Gastrocnemius medialis (tissue), 4 donors: Measurements from ENCODE around the gene SMOC1. TPM values are rescaled to one million over a fixed set of nuclear protein-coding genes. Genes with fewer than 3 reads are reported as not detected.
"Not testable (repeated sequence)": the region's sequence is repeated elsewhere in the genome, so short reads cannot be mapped to it uniquely, and the experiment has no call there.

Experiments used
- ATAC-seq, 2 donors: fragments of 150-250 bp; one replicate each; pipeline ENCODE4 v1.9.1; 2016
- DNase-seq, 2 donors: peaks; one replicate each; pipeline ENCODE4 v3.0.0-alpha.2; 2019
- H3K27ac ChIP-seq, 4 donors: fragments of 200-600 bp; sonication (generic); 1 replicate in 1 of 4; 2 replicates in 3 of 4; pipeline ENCODE4 v1.5.1; 2016 to 2018; ENCODE audit warnings: mild to moderate bottlenecking in 2 of 4, moderate library complexity in 1 of 4
- H3K27me3 ChIP-seq, 3 donors: fragments of 200-600 bp; sonication (generic) in 2 of 3; 1 replicate in 1 of 3; 2 replicates in 2 of 3; pipeline versions ENCODE4 v1.5.1 to v1.6.0; 2016 to 2019; ENCODE audit warnings: mild to moderate bottlenecking in 1 of 3, moderate library complexity in 1 of 3
- H3K36me3 ChIP-seq, 2 donors: fragments of 200-600 bp; sonication (generic) in 1 of 2; one replicate each; pipeline ENCODE4 v1.5.1; 2017 to 2018
- H3K4me1 ChIP-seq, 2 donors: fragments of 200-600 bp; sonication (generic) in 1 of 2; one replicate each; pipeline ENCODE4 v1.5.1; 2016 to 2017; ENCODE audit warnings: mild to moderate bottlenecking in 2 of 2
- H3K4me3 ChIP-seq, 4 donors: fragments of 200-600 bp; sonication (generic) in 3 of 4; 1 replicate in 1 of 4; 2 replicates in 3 of 4; pipeline ENCODE4 v1.5.1; 2016 to 2019; ENCODE audit warnings: mild to moderate bottlenecking in 2 of 4
- H3K9me3 ChIP-seq, 3 donors: fragments of 200-600 bp; sonication (generic) in 2 of 3; 1 replicate in 1 of 3; 2 replicates in 2 of 3; pipeline ENCODE4 v1.5.1; 2016 to 2019
- POLR2A ChIP-seq, 2 donors: fragments of 450-650 bp; IDR thresholded peaks; one replicate each; pipeline ENCODE4 v1.6.1; 2017; ENCODE audit warnings: antibody characterized with exemption in 2 of 2, mild to moderate bottlenecking in 2 of 2, moderate library complexity in 2 of 2
- in situ Hi-C, 4 donors: fragments of 200-750 bp; cut with MboI; loops; one replicate each; pipeline versions ENCODE4 v1.15.0 to v1.8.0; 2017; ENCODE audit warnings: low sequenced_read_pairs in 4 of 4
- intact Hi-C: fragments of 100-400 bp; cut with DNase I; formaldehyde crosslinking; loops from one replicate; pipeline ENCODE4 v1.15.1; 2023; ENCODE audit warnings: low total_unique reads
- total RNA-seq, 4 donors: library from RNA; depleted of rRNA; stranded (reverse); fragments of >200 nt; gene quantifications; one replicate each; pipeline versions ENCODE4 v1.1.0 to v1.2.3, GENCODE V29; 2016
- TF ChIP-seq, protein P1 (sequence below), 5 experiments: fragments of 450-650 bp in 3 of 5; fragments of 200-600 bp in 2 of 5; sonication (generic) in 2 of 5; IDR thresholded peaks in 4 of 5; conservative IDR thresholded peaks in 1 of 5; 1 replicate in 4 of 5; 2 replicates in 1 of 5; pipeline ENCODE4 v1.5.1; 2016 to 2019; ENCODE audit warnings: antibody characterized with exemption in 5 of 5, mild to moderate bottlenecking in 3 of 5, moderate library complexity in 3 of 5

Gene SMOC1
- total RNA-seq, 4 donors from 2014 or later, result 2.7 to 10.2 (median 7.8) TPM

DNA sequence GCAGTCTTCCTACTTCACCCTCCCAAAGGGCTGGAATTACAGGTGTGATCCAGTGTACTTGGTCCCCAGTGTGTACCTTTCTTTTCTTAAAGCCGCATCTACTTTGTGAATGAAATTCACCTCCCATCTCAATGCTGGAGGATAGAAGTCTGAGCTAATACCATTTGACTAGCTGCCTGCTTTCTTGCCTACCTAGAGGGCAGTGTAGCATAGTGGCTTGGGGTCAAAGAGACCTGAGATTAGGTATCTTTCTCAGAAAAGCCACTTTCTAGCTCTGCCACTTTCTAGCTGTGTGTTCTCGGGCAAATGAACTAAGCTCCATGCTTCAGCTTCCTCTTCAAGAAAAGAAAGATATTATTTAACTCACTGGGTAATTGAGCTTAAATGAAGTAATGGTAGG lies 16.9 kb downstream of the SMOC1 start:
- Histone ChIP-seq H3K9me3 (no peaks in the 10 kb centered on the region), H3K27ac (no peak overlapping the region), H3K4me1 (no peaks in the 10 kb centered on the region), H3K27me3 (no peaks in the 10 kb centered on the region), H3K4me3 (no peak overlapping the region), H3K36me3 (no peaks in the 10 kb centered on the region)
- in situ Hi-C loops (no loop called here), intact Hi-C loops (no loop called here)
- ATAC-seq (no peak), DNase-seq (no peak)
- TF ChIP-seq, protein P1, sequence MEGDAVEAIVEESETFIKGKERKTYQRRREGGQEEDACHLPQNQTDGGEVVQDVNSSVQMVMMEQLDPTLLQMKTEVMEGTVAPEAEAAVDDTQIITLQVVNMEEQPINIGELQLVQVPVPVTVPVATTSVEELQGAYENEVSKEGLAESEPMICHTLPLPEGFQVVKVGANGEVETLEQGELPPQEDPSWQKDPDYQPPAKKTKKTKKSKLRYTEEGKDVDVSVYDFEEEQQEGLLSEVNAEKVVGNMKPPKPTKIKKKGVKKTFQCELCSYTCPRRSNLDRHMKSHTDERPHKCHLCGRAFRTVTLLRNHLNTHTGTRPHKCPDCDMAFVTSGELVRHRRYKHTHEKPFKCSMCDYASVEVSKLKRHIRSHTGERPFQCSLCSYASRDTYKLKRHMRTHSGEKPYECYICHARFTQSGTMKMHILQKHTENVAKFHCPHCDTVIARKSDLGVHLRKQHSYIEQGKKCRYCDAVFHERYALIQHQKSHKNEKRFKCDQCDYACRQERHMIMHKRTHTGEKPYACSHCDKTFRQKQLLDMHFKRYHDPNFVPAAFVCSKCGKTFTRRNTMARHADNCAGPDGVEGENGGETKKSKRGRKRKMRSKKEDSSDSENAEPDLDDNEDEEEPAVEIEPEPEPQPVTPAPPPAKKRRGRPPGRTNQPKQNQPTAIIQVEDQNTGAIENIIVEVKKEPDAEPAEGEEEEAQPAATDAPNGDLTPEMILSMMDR (IDR thresholded peaks at IDR 0.05 in 4 of 5, conservative IDR thresholded peaks at IDR 0.05 in 1 of 5), result no peak
- no peak for TF ChIP-seq POLR2A (IDR thresholded peaks at IDR 0.05)

DNA sequence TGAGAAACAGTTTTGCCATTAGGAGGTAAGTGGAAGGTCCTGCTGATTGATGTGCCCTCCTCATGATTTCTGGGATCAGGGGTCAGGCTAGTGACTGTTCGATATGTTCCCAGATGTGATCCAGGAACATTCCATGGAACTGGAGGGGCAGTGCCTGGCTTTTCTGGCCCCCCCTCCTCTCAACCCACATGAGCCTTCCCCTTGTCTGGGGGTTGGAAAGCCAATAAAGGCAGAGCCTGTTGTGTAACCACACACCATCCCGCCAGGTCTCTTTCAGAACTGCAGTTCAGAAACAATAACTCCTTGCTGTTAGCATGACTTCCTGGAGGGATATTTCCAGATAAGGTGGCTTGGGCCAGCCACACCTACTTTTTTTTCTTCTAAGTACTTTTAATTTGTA lies 17.8 kb downstream of the SMOC1 start:
- in situ Hi-C loops, result no loop called here
- ATAC-seq, result no peak
- no peak for DNase-seq

DNA sequence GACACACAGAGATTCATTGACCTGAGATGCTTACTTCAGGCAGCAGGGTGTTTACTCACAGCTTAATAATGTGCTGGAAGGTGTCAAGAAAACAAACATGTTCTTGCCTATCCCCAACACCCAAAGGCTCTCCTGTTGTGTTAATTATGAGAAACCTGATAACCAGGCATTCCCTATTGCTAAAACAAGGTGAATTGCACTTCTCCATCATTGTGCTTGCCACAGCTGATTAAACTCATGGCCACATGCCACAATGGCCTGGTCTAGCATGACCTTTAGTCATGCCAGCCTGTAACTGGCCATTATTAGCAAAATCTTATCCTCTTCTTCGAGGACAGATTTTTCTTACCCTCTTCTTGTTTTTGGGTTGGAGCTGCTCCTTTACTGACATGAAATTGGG lies 21.4 kb downstream of the SMOC1 start:
- in situ Hi-C loops (no loop called here), intact Hi-C loops (no loop called here)
- Histone ChIP-seq H3K36me3 (no peaks in the 10 kb centered on the region), H3K9me3 (no peaks in the 10 kb centered on the region), H3K27ac (no peak overlapping the region), H3K27me3 (no peaks in the 10 kb centered on the region), H3K4me1 (no peaks in the 10 kb centered on the region), H3K4me3 (no peak overlapping the region)
- TF ChIP-seq POLR2A (IDR thresholded peaks at IDR 0.05), result no peak
- TF ChIP-seq, protein P1 (IDR thresholded peaks at IDR 0.05 in 4 of 5, conservative IDR thresholded peaks at IDR 0.05 in 1 of 5), result no peak
- DNase-seq (no peak), ATAC-seq (no peak)

More for the DNA sequence above, 17.8 kb downstream of the SMOC1 start:
- intact Hi-C loops, result no loop called here
- Histone ChIP-seq H3K36me3 (no peaks in the 10 kb centered on the region), H3K4me3 (no peak overlapping the region), H3K27me3 (no peaks in the 10 kb centered on the region), H3K27ac (no peak overlapping the region), H3K9me3 (no peaks in the 10 kb centered on the region), H3K4me1 (no peaks in the 10 kb centered on the region)
- TF ChIP-seq, protein P1 (IDR thresholded peaks at IDR 0.05 in 4 of 5, conservative IDR thresholded peaks at IDR 0.05 in 1 of 5), result no peak
- no peak for TF ChIP-seq POLR2A (IDR thresholded peaks at IDR 0.05)

DNA sequence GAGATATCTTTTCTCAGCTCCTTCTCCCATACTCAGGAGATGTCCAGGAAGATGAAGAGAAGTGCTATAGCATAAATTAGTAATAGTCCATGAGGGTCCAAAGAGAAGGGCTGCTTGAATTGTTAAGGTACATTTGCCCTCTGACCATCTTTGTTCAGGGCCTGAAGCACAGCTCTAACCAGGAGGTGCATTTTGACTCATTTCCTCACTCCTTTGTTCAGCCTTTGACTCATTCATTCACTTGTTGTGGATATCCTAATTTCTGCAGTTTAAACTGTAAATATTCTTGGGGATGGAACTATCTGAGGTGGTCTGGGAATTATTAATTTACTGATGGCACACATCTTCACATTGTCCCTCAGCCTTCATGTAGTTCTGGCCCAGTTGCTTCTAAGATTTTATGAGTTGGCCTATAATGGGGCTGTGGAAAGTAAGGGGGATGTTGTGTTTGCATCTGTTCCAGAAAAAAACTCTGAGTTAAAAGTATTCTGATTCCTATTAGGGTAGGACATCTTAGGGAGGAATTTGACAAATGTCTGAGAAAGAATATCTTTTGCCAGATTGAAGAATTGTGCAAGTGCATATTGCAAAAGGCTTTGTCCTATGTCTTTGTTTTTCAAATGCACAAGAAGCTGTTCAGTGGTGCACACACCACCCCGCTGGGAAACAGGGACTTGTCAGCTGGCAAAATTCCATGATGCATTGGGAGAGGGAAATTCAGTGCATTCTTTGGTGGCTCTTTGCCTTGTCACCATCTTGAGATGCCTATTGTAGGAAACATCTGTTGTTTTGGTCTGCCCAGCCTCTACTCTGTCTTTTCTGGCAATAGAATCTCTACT lies 22.1 kb downstream of the SMOC1 start:
- no peaks in the 10 kb centered on the region for H3K9me3 ChIP-seq
- no peaks in the 10 kb centered on the region for H3K27me3 ChIP-seq
- TF ChIP-seq POLR2A (IDR thresholded peaks at IDR 0.05), result no peak
- TF ChIP-seq, protein P1 (IDR thresholded peaks at IDR 0.05 in 4 of 5, conservative IDR thresholded peaks at IDR 0.05 in 1 of 5), result no peak
- ATAC-seq (no peak), DNase-seq (no peak)
- intact Hi-C loops, result no loop called here
- H3K36me3 ChIP-seq, result no peaks in the 10 kb centered on the region
- no peaks in the 10 kb centered on the region for H3K4me1 ChIP-seq
- no peak overlapping the region for H3K27ac ChIP-seq
- in situ Hi-C loops, result no loop called here
- H3K4me3 ChIP-seq, result no peak overlapping the region

DNA sequence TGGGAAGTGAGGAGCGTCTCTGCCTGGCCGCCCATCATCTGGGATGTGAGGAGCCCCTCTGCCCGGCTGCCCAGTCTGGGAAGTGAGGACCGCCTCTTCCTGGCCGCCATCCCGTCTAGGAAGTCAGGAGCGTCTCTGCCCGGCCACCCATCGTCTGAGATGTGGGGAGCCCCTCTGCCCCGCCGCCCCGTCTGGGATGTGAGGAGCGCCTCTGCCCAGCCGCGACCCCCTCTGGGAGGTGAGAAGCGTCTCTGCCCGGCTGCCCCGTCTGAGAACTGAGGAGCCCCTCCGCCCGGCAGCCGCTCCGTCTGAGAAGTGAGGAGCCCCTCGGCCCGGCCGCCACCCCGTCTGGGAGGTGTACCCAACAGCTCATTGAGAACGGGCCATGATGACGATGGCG lies 23.8 kb downstream of the SMOC1 start:
- in situ Hi-C loops, intact Hi-C loops, ATAC-seq, H3K27me3 ChIP-seq, H3K9me3 ChIP-seq, H3K36me3 ChIP-seq, DNase-seq, H3K4me3 ChIP-seq, H3K4me1 ChIP-seq, H3K27ac ChIP-seq: not testable (repeated sequence)
